ENCODE measurements around the gene NAV1.
"Not testable (repeated sequence)": the region's sequence is repeated elsewhere in the genome, so short reads cannot be mapped to it uniquely, and the experiment has no call there.

NAV1 gene, protein sequence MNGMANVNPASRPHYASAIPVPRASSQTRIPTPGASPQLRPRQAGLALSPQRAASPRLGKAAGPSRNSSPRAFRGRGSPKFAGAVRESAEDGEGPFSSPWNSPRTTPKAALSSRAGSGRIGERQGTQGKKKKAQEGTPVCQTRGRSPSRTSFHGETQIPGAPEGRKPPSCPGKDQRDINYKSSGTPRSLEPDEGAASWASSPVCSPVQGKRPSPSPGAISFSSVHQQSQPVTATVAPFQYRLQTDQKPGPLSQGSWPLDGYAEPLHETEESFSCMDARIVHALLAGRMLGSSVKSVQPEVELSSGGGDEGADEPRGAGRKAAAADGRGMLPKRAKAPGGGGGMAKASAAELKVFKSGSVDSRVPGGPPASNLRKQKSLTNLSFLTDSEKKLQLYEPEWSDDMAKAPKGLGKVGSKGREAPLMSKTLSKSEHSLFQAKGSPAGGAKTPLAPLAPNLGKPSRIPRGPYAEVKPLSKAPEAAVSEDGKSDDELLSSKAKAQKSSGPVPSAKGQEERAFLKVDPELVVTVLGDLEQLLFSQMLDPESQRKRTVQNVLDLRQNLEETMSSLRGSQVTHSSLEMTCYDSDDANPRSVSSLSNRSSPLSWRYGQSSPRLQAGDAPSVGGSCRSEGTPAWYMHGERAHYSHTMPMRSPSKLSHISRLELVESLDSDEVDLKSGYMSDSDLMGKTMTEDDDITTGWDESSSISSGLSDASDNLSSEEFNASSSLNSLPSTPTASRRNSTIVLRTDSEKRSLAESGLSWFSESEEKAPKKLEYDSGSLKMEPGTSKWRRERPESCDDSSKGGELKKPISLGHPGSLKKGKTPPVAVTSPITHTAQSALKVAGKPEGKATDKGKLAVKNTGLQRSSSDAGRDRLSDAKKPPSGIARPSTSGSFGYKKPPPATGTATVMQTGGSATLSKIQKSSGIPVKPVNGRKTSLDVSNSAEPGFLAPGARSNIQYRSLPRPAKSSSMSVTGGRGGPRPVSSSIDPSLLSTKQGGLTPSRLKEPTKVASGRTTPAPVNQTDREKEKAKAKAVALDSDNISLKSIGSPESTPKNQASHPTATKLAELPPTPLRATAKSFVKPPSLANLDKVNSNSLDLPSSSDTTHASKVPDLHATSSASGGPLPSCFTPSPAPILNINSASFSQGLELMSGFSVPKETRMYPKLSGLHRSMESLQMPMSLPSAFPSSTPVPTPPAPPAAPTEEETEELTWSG (N-terminal part only)

DNA sequence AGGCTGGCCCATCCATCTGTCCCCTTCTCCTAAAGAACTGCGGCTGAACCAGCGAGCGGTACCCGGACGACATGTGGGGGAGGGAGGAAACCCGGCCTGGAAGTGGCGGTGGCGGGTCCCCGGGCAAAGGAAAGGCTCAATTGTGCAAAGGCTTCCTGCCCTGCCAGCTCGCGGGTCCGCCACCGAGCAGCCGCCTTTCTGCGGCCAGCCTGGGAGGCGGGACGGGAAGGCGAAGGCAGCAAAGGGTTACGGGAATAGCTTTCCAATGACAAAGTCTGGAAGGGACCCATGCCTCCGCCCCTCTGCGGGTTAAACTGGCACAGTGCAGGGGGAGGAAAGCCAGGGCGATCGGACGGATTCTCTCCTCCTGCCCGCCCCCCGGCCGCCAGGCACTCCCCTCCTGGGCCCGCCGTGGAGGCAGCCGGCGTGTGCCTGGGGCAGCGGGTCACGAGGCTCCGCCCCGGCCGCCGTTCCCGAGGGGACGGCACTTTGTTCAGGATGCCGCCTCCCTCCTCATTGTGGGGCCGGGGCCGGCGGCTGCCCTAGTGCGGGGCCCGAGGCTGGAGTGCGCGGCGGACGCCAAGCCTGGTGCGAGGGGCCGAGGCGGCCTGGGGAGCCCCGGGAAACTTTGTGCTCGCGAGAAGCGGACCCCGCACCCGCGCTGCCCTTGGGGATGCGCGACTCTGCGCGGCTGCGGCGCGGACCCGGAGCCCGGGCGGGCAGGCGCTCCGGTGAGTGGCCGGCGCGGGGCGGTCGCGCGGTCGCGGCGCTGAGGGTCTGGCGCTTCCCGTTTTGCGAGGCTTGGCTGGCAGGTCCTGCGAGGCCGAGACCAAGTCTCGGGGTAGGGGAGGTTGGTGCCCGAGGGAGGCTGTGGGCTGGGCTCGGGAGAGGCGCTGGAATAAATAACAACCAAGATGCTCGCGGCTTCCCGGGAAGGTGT is at the start of gene NAV1:
Gene NAV1 (plus strand): TSS at position 516 of the 940 bp plus-strand sequence. CDS start 83,758 bp downstream, outside the sequence.
- peak; percentile 87 for DNase-seq

GRCh38 chr1:201489643-201490261 is 49.2 kb upstream of the NAV1 start:
- DNase-seq: no peak

DNA sequence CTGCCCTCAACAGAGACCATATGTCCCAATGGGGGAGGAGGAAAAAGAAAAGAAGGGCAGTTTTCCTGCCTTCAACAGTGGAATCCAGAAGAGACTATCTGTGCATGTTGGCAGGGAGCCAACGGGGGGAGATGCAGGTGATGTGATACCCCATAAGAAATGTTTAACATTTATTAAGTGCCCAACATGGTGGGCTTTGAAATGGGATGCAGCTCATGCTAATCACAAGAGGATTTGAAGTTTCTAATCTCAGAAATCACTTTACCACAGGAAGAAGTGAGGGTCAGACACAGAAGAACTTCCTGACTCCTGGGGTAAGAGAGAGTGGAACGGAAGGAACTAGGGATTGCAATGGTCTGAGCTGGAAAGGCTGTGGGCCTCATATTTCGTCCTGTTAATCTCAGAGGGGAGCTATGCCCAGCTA is 48.2 kb upstream of the NAV1 start:
- no peak for DNase-seq

GRCh38 chr1:201491896-201492511 is 46.9 kb upstream of the NAV1 start:
- DNase-seq: no peak

DNA sequence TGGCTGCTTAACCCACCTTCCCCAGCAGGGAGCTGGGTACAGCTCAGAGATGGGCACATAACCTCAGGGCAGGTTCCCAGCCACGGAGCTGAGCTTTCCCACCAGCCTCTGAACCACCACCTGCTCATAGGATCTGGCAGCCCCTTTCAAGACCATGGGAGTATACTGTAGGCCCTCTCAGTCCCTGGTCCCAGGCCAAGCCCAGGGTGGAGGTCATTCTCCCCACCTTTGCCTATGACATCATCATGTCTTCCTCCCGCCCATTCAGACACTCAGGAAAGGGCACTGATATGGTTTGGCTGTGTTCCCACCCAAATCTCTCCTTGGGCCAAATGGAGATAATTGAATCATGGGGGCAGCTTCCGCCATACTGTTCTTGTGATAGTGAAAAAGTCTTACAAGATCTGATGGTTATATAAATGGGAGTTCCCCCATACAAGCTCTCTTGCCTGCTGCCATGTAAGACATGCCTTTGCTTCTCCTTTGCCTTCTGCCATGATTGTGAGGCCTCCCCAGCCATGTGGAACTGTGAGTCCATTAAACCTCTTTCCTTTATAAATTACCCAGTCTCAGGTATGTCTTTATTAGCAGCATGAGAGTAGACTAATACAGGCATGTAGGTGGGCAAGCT is 45.8 kb upstream of the NAV1 start:
- DNase-seq: not testable (repeated sequence)

DNA sequence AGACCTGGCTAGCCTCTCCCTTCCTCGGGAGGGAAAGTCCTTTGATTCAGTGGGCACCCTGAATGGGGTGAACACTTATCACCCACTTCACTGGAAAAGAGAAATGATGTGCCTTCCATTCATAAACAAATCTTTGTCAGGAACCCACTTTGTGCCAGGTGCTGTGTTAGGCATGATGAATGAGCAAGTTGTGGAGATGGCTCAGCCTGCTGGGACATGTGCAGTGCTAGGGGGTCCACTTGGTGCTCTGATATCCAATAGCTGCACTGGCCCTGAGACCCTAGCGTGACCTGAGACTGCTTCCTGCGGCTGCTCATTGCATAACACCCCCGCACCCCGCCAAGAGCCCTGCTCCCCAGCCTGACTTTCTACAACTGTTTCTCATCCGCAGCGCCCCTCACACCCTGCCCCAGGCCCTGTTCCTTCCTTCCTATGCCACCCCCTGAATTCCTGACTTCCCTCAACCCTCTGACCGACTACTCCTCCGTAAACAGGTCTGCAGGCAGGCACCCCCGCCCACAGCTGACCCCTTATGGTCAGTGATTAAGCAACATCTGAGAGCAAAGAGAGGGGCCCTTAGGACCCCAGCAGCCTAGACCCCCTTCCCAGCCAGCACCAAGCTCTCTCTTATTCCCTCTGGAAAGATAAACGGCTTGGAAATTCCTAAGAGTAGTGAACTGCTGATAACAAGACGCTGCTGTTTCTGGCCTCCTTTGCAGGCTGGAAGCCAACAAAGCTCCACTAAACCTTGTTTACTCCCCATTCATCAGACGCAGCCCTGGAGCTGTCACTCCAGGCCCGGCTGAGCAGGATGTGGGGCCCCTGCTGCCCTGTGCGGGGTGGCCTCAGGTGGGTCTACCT is 44.9 kb upstream of the NAV1 start:
- DNase-seq: peak; percentile 45

GRCh38 chr1:201495551-201496295 is 43.2 kb upstream of the NAV1 start:
- DNase-seq: peak; percentile 59

- DNase-seq: no peak
Observed at GRCh38 chr1:201496296-201496690, 42.6 kb upstream of the NAV1 start.

DNA sequence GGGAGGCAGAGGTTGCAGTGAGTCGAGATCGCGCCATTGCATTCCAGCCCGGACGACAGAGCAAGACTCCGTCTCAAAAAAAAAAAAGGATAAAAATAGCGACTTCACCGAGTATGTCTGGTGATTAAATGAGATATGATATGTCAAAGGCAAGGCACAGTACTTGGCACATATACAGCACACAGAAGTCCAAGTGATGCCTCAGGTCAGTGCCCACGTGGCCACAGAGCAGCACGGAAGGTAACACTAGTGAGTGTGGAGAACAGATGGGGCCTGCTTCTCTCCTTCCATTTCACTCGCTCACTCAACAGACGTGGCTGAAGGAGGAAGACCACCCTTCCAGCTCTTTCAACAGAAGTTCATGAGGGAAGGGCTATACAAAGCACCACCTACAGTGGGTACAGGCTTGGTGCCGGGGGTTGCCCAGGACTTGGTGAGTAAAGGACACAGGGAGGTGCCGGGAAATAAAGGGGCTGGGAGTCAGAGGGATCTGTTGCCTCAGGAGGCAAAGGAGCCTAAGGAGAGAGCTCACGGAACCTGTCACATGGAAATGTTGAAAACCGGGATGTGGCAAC is 40.9 kb upstream of the NAV1 start:
- DNase-seq: no peak

GRCh38 chr1:201498621-201499020 is 40.3 kb upstream of the NAV1 start:
- DNase-seq: no peak

GRCh38 chr1:201499191-201499590 is 39.7 kb upstream of the NAV1 start:
- no peak for DNase-seq

- DNase-seq: no peak
Observed at GRCh38 chr1:201499795-201500669, 38.9 kb upstream of the NAV1 start.

DNA sequence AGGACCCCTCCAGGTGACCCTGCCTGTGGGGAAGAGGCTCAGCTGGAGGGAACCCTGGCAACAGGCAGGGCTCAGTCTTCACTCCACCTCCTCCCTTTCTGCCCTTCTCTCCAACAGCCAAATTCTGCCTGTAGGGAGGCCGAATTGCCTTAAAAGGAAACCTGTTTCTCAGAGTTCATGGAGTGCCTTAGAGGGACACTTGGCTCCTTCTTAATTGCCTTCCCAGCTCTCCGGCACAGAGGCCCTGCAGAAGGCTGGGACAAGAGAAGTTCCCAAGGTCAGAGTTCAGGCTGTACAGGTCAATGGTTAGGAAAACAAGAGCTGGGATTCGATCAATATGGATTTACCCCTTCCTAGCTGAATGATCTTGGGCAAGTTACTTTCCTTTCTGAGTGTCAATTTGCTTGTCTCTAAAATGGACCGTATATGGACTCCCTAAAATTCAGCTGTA is 38.2 kb upstream of the NAV1 start:
- DNase-seq: no peak

DNA sequence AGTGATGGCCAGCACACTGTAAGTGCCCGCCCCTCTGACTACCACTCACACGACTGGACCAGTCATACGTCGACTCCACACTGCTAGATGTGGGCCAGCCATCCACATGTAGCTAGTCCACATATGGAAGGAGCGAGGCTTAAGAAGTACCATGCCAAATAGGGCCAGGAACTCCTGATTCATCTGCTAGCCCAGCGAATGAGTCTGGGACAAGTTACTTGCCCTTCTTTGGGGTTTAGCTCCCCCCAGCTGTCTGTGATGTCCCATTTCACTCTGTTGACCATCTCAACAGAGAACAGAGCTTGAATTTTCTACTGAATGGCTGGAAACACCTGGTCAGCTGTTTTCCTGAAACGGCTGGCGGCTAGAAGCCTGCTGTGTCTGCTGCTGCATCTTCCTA is 37.8 kb upstream of the NAV1 start:
- no peak for DNase-seq

DNA sequence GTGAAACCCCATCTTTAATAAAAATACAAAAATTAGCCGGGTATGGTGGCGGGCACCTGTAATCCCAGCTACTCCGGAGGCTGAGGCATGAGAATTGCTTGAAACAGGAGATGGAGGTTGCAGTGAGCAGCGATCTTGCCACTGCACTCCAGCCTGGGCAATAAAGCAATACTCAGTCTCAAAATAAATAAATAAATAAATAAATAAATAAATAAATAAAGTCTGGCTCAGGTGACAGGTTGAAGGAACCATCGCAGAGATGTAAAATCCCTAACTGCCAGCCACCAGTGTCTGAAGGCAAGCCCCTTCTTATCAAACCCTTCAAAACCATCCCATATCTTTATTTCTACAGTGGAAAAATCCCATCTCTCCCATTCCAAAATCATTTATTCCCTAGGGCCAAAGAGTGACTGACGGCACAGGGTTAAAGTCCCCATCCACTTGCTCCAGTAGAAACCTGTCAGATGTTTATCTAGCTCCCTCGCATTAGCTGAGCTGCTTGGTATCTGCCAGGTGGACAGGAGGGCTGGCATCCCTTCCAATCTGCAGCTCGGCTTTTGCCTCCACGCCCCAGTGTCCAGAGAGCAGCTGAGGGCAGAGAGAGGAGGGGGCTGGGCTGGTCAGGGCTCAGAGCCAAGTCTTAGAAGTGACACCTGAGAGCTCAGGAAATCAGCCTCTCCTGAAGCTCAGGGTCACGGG is 37.0 kb upstream of the NAV1 start:
- DNase-seq: no peak

DNA sequence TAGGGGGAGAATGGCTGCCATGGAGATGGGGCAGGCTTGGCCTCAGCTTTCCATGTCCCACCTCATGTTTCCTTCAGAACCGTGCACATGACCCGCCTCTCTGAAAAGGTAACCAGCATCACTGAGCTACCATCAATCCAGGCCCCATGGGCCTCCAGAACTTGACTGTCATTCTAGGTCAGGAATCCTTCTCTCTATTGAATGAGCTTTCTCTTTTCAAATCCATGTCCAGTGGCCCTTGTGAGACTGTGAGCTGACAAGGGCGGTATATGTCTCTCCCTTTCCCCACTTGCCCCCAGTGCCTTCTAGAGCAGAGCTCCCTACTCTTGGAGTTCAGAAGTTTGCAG is 36.4 kb upstream of the NAV1 start:
- DNase-seq: no peak

Data from eye (tissue), 1 donor.